OCI-LY1 (cell line): ENCODE results near the gene ASPSCR1.

Experiments
- H2AFZ ChIP-seq: fragments of 200-600 bp; sonication (generic), shearing (Covaris generic); 2 replicates; pipeline ENCODE4 v1.6.0; 2014; ENCODE audit warnings: antibody characterized with exemption, mild to moderate bottlenecking, low read length
- H3F3A ChIP-seq: fragments of 200-600 bp; sonication (generic), shearing (Covaris generic); 2 replicates; pipeline ENCODE4 v1.6.0; 2014; ENCODE audit warnings: mild to moderate bottlenecking, antibody characterized with exemption, low read length, moderate library complexity; ENCODE audit not compliant: insufficient read depth
- H3K27ac ChIP-seq: fragments of 200-600 bp; sonication (generic); 2 replicates; pipeline ENCODE4 v1.5.1; 2014; ENCODE audit warnings: low read length, mixed run types, mild to moderate bottlenecking, low read depth; ENCODE audit not compliant: poor library complexity, severe bottlenecking
- H3K27me3 ChIP-seq: fragments of 200-600 bp; sonication (generic); 2 replicates; pipeline ENCODE4 v1.6.0; 2014; ENCODE audit warnings: antibody characterized with exemption, mild to moderate bottlenecking, low read length, moderate library complexity; ENCODE audit not compliant: insufficient read depth
- H3K36me3 ChIP-seq: fragments of 200-600 bp; sonication (generic); 2 replicates; pipeline ENCODE4 v1.6.1; 2014; ENCODE audit warnings: mild to moderate bottlenecking, antibody characterized with exemption, low read length, moderate library complexity, mixed read lengths; ENCODE audit not compliant: insufficient read depth
- H3K4me1 ChIP-seq: fragments of 200-600 bp; sonication (generic); 2 replicates; pipeline ENCODE4 v1.5.1; 2014; ENCODE audit warnings: mild to moderate bottlenecking, low read length, moderate library complexity; ENCODE audit not compliant: insufficient read depth, severe bottlenecking
- H3K4me2 ChIP-seq: fragments of 200-600 bp; sonication (generic), shearing (Covaris generic); 2 replicates; pipeline ENCODE4 v1.6.1; 2014; ENCODE audit warnings: low read length
- H3K4me3 ChIP-seq: fragments of 200-600 bp; sonication (generic); 2 replicates; pipeline ENCODE4 v1.5.1; 2014; ENCODE audit warnings: low read length, low read depth, mild to moderate bottlenecking, mixed read lengths; ENCODE audit not compliant: poor library complexity, severe bottlenecking
- H3K79me2 ChIP-seq: fragments of 200-600 bp; shearing (Covaris generic); 2 replicates; pipeline ENCODE4 v1.6.1; 2016; ENCODE audit warnings: mixed run types, low read length, mixed read lengths; ENCODE audit not compliant: insufficient read depth
- H3K9ac ChIP-seq: fragments of 200-600 bp; sonication (generic), shearing (Covaris generic); 2 replicates; pipeline ENCODE4 v1.6.1; 2014; ENCODE audit warnings: mild to moderate bottlenecking, low read length, mixed read lengths
- H3K9me2 ChIP-seq: fragments of 200-600 bp; sonication (generic), shearing (Covaris generic); 2 replicates; pipeline ENCODE4 v1.6.1; 2014; ENCODE audit warnings: low read depth, mild to moderate bottlenecking, low read length, mixed read lengths
- H3K9me3 ChIP-seq: fragments of 200-600 bp; shearing (Covaris generic); 2 replicates; pipeline ENCODE4 v1.6.1; 2014; ENCODE audit warnings: low read length, mixed read lengths
- H4K20me1 ChIP-seq: fragments of 200-600 bp; sonication (generic), shearing (Covaris generic); 2 replicates; pipeline ENCODE4 v1.6.0; 2016; ENCODE audit warnings: mild to moderate bottlenecking, low read length; ENCODE audit not compliant: insufficient read depth
- CTCF ChIP-seq: fragments of 200-600 bp; sonication (generic), shearing (Covaris generic); IDR thresholded peaks from 2 replicates; pipeline ENCODE4 v1.5.1; 2017; ENCODE audit warnings: mild to moderate bottlenecking, antibody characterized with exemption, low read length, moderate library complexity, mixed read lengths
- EZH2 ChIP-seq: fragments of 200-600 bp; sonication (generic), shearing (Covaris generic); IDR thresholded peaks from 2 replicates; pipeline ENCODE4 v1.8.0; 2017; ENCODE audit warnings: borderline replicate concordance, mixed run types, mild to moderate bottlenecking, antibody characterized with exemption, low read length, moderate library complexity, mixed read lengths

The ASPSCR1 gene

GRCh38 chr17:81967533-81968395 is 9.7 kb upstream of the ASPSCR1 start:
- peaks cover 18% of the 10 kb centered on the region for H3K4me1 ChIP-seq
- TF ChIP-seq CTCF (no peak), EZH2 (no peak)
- H3K9ac ChIP-seq, result peak overlapping the region; percentile 16; the same call in 1 of the 2 replicates
- H2AFZ ChIP-seq, result no peak overlapping the region
- H3K9me2 ChIP-seq, result no peaks in the 10 kb centered on the region
- peak overlapping the region; percentile 49 for H3K4me2 ChIP-seq
- H3F3A ChIP-seq, result no peaks in the 10 kb centered on the region
- no peaks in the 10 kb centered on the region for H3K36me3 ChIP-seq
- peaks cover 8% of the 10 kb centered on the region; the same call in 1 of the 2 replicates for H3K27me3 ChIP-seq
- H3K27ac ChIP-seq, result no peak overlapping the region
- no peaks in the 10 kb centered on the region for H3K79me2 ChIP-seq
- H3K9me3 ChIP-seq, result no peaks in the 10 kb centered on the region
- peak overlapping the region; percentile 4 for H3K4me3 ChIP-seq
- H4K20me1 ChIP-seq, result no peaks in the 10 kb centered on the region

- Histone ChIP-seq H2AFZ (no peak overlapping the region), H3F3A (no peaks in the 10 kb centered on the region), H3K4me1 (peaks cover 18% of the 10 kb centered on the region), H3K9me2 (no peaks in the 10 kb centered on the region), H3K27me3 (peaks cover 6% of the 10 kb centered on the region; the same call in 1 of the 2 replicates), H3K27ac (no peak overlapping the region), H3K4me3 (no peak overlapping the region), H3K4me2 (peak overlapping the region; percentile 49), H3K9ac (no peak overlapping the region), H3K79me2 (no peaks in the 10 kb centered on the region), H4K20me1 (no peaks in the 10 kb centered on the region), H3K9me3 (no peaks in the 10 kb centered on the region), H3K36me3 (no peaks in the 10 kb centered on the region)
- no peak for TF ChIP-seq EZH2
- no peak for TF ChIP-seq CTCF
Measured at GRCh38 chr17:81968396-81968745, 9.1 kb upstream of the ASPSCR1 start.

- no peak overlapping the region for H2AFZ ChIP-seq
- H3K4me1 ChIP-seq, result peaks cover 18% of the 10 kb centered on the region
- no peaks in the 10 kb centered on the region for H3F3A ChIP-seq
- no peaks in the 10 kb centered on the region for H3K9me2 ChIP-seq
- H3K4me2 ChIP-seq, result no peak overlapping the region
- no peak overlapping the region for H3K4me3 ChIP-seq
- H3K79me2 ChIP-seq, result no peaks in the 10 kb centered on the region
- no peaks in the 10 kb centered on the region; the same call in 1 of the 2 replicates for H3K9me3 ChIP-seq
- peaks cover 6% of the 10 kb centered on the region; the same call in 1 of the 2 replicates for H3K27me3 ChIP-seq
- no peak overlapping the region for H3K27ac ChIP-seq
- no peaks in the 10 kb centered on the region for H3K36me3 ChIP-seq
- no peaks in the 10 kb centered on the region for H4K20me1 ChIP-seq
- H3K9ac ChIP-seq, result no peak overlapping the region
- no peak for TF ChIP-seq EZH2
- TF ChIP-seq CTCF, result no peak
Measured at GRCh38 chr17:81968850-81969812, 8.3 kb upstream of the ASPSCR1 start.
